IMR-90 (cell line): ENCODE data around the gene OCSTAMP.

Source experiments
- BHLHE40 ChIP-seq: fragments of 150-350 bp; IDR thresholded peaks from 2 replicates; pipeline ENCODE4 v1.6.1; 2016; ENCODE audit warnings: mild to moderate bottlenecking, low read depth, low read length
- CEBPB ChIP-seq: IDR thresholded peaks from 2 replicates; pipeline ENCODE4 v1.6.1; 2012; ENCODE audit warnings: low read depth, low read length, improper control_type of control experiment
- CHD1 ChIP-seq: IDR thresholded peaks from 2 replicates; pipeline ENCODE4 v1.6.1; 2012; ENCODE audit warnings: low read depth, low read length, improper control_type of control experiment
- CTCF ChIP-seq: conservative IDR thresholded peaks from 2 replicates; pipeline ENCODE4 v1.5.1; 2012; ENCODE audit warnings: mild to moderate bottlenecking, low read depth, low read length, improper control_type of control experiment
- FOS ChIP-seq: fragments of 150-350 bp; IDR thresholded peaks from 2 replicates; pipeline ENCODE4 v1.6.1; 2016; ENCODE audit warnings: low read depth, low read length
- MAFK ChIP-seq: IDR thresholded peaks from 2 replicates; pipeline ENCODE4 v1.6.1; 2012; ENCODE audit warnings: low read depth, low read length, improper control_type of control experiment
- NFE2L2 ChIP-seq: fragments of 150-350 bp; IDR thresholded peaks from 2 replicates; pipeline ENCODE4 v1.6.1; 2016; ENCODE audit warnings: low read depth, mild to moderate bottlenecking, low read length
- POLR2A ChIP-seq: IDR thresholded peaks from 2 replicates; pipeline ENCODE4 v1.6.1; 2012; ENCODE audit warnings: mild to moderate bottlenecking, low read depth, low read length
- RAD21 ChIP-seq: IDR thresholded peaks from 2 replicates; pipeline ENCODE4 v1.6.1; 2012; ENCODE audit warnings: low read length, improper control_type of control experiment
- RCOR1 ChIP-seq: IDR thresholded peaks from 2 replicates; pipeline ENCODE4 v1.6.1; 2012; ENCODE audit warnings: mild to moderate bottlenecking, low read length, improper control_type of control experiment; ENCODE audit not compliant: insufficient replicate concordance
- RFX5 ChIP-seq: IDR thresholded peaks from 2 replicates; pipeline ENCODE4 v1.8.0; 2012; ENCODE audit warnings: low read depth, mild to moderate bottlenecking, low read length, moderate library complexity
- SMC3 ChIP-seq: fragments of 150-350 bp; IDR thresholded peaks from 2 replicates; pipeline ENCODE4 v1.6.1; 2016; ENCODE audit warnings: low read depth, mild to moderate bottlenecking, antibody characterized with exemption, low read length, moderate library complexity
- USF2 ChIP-seq: fragments of 150-350 bp; IDR thresholded peaks from 2 replicates; pipeline ENCODE4 v1.6.1; 2017; ENCODE audit warnings: mild to moderate bottlenecking, antibody characterized with exemption, low read length, low read depth
- TF ChIP-seq, protein P1 (sequence below): fragments of 150-350 bp; IDR thresholded peaks from 2 replicates; pipeline ENCODE4 v1.6.1; 2016; ENCODE audit warnings: low read depth, mild to moderate bottlenecking, low read length, moderate library complexity, borderline replicate concordance

GRCh38 chr20:46575937-46576461 is 25.5 kb upstream of the OCSTAMP start:
- TF ChIP-seq CTCF (no peak), POLR2A (no peak), FOS (no peak), RAD21 (no peak), USF2 (no peak), BHLHE40 (no peak), NFE2L2 (no peak), CEBPB (no peak), RCOR1 (no peak), CHD1 (no peak), MAFK (no peak), RFX5 (no peak), SMC3 (no peak)
- TF ChIP-seq, protein P1, sequence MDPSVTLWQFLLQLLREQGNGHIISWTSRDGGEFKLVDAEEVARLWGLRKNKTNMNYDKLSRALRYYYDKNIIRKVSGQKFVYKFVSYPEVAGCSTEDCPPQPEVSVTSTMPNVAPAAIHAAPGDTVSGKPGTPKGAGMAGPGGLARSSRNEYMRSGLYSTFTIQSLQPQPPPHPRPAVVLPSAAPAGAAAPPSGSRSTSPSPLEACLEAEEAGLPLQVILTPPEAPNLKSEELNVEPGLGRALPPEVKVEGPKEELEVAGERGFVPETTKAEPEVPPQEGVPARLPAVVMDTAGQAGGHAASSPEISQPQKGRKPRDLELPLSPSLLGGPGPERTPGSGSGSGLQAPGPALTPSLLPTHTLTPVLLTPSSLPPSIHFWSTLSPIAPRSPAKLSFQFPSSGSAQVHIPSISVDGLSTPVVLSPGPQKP: no peak
